KBM-7 (cell line): ENCODE measurements around the gene C1orf74.

ENCODE experiments used
- DNase-seq: peaks from one replicate; pipeline ENCODE4 v3.0.0-alpha.2; 2015
- in situ Hi-C: fragments of 300-500 bp; cut with MboI; formaldehyde crosslinking; loops from 2 replicates; pipeline ENCODE4 v1.14.3; 2020; ENCODE audit warnings: low sequenced_read_pairs, low pct_unique_long_range_greater_than_20kb, mixed read lengths

The C1orf74 gene

DNA sequence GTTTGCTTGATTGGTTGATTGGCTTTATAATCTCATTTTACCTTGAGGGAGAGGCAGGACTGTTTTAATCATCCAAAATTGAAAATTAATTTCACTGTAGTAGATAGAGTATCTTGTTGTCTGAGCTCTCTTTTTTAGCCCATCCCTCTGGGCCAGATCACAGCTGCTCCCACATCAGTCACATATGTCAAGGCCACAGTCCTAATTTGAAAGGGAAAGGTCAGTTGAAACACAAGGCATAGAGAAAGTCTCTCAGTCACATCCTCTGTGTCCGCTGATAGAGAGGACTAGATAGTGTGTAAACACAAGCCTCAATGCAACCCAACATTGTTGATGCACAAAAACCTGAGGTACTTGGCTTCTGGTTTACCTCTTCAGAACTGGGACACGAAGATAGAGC, 6.8 kb downstream of the C1orf74 start:
- in situ Hi-C loops, result no loop called here
- no peak for DNase-seq

DNA sequence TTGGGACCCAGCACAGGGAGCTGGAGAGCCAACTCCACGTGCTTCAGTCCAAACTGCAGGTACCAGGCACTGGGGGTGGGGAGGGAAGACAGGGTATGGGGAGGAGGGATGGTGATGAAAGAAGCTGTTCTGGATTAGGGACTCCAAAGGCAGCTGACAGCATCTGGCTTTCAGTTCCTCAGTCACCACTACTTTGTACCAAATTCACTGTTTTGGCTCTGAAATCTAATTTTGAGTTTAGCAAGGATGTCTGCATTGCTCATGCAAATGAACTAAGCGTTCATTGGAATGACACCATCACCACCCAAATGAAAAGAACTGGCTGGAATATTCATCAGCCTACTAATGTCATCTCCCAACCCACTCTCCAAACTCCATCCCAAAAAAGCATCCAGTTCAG, 8.7 kb downstream of the C1orf74 start:
- in situ Hi-C loops, result no loop called here
- DNase-seq, result no peak

DNA sequence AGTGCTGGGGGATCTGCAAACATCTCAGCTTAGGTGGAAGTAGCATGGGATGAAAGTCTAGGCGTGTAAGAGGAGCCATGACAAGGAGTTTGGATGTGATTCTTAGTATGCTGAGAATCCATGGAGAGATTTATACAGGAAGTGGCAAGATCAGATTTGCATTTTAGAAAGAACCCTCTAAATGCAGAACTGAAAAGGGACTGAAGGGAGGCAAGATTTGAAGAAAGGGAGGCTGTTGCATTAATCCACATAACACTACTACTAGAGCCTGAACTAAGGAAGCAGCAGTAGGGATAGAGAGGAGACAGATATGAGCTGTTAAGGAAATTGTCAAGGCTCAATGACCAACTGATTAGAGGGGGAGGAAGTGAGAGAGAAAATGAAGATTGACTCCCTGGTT, 9.8 kb downstream of the C1orf74 start:
- in situ Hi-C loops, result no loop called here
- no peak for DNase-seq

DNA sequence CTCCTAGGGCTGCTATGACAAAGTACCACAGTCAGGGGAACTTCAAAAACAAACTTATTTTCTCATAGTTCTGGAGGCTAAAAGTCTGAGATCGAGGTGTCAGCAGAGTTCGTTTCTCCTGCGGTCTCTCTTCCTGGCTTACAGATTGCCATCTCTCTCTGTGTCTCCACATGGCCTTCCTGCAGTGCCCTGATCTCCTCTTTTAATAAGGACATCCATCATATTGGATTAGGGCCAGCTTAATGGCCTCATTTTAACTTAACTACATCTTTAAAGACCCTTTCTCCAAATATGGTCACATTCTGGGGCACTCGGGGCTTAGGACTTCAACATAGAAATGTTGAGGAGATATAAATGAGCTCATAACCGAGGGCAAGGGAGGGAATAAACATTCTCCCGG, 12.2 kb downstream of the C1orf74 start:
- no peak for DNase-seq
- in situ Hi-C loops, result no loop called here

DNA sequence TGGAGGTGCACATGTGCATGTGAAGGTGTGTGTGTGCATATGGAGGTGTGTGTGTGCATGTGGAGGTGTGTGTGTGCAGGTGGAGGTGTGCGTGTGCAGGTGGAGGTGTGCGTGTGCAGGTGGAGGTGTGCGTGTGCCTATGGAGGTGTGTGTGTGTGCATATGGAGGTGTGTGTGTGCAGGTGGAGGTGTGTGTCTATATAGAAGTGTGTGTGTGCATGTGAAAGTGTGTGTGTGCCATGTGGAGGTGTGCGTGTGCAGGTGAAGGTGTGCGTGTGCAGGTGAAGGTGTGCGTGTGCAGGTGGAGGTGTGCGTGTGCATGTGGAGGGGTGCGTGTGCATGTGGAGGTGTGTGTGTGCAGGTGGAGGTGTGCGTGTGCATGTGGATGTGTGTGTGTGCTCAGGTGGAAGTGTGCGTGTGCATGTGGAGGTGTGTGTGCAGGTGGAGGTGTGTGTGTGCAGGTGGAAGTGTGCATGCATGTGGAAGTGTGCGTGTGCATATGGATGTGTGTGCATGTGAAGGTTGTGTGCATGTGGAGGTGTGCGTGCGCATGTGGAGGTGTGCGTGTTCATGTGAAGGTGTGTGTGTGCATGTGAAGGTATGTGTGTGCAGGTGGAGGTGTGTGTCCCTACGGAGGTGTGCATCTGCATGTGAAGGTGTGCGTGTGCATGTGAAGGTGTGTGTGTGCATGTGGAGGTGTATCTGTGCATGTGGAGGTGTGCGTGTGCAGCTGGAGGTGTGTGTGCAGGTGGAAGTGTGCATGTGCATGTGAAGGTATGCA, 13.5 kb downstream of the C1orf74 start:
- in situ Hi-C loops, result no loop called here
- DNase-seq, result no peak

DNA sequence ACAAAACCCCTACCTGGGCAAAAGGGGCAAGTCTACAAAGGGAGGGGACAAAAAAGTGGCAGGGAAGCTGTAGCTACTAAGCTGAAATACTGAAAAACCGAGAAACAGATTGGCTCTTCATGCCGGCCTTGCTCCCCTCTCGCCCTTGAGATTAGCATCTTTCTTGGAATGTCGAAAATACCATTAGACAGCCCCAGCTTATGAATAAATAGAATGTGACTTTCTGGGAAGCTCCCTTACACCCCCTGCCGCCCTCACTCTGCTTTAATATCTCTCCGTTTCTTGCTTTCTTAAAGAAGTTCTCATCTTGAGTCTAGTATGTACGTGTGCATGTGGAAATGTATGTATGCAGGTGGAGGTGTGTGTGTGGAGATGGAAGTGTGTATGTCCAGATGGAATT, 14.4 kb downstream of the C1orf74 start:
- in situ Hi-C loops, result no loop called here
- DNase-seq, result no peak

DNA sequence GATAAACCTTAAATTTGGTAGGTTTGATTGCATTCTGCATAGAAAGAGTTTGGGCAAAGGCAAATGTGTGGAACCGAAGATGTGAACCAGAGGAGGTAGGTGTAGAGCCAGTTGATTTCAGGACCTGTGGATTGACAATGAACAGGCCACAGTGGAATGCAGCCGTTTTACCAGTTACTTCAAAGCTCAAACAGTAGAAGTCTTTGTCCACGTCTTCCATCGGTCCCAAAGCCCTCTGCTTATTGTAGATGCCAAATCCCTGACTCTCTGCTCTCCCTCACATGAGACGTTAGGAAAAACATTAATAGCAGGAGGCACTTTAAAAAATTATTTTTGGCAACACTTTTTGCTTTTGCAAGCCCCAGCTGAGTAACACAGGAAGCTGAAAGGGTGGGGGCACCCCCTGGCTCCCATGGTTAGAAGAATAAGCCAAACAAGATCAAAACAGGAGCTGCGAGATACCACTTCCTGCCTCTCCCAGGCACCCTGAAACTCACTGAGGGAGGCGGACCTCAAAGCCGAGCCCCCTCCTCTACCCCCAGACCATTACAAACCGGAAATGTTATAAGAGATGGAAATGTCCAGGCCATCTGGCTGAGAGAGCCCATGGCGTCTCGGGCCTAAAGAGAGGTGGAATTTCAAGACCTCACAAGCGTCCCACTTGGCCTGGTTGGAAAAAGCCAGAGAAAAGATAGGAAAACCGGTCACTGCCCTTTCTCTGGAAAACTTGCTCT, 15.0 kb downstream of the C1orf74 start:
- peak; percentile 72 for DNase-seq
- in situ Hi-C loops, result no loop called here

DNA sequence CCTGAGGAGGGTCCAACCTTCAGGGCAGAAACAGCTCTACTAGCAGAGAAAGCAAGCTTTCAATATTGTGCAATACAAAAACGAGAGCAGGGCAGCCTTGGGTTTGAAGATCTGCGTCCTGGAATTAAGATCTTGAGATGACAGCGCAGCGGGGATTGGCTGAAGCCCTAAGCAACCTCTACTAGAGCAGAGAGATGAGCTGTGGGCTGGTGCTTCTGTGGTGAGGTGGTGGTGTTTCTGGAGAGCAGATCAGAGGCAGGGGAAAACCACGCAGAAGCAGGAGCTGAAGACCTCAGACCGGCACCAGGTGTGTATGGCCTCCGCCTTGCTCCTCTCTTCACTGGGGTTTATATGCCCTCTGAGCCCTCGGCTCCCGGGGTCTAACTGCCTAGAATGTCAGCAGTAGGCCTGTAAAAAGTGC, 16.0 kb downstream of the C1orf74 start:
- DNase-seq, result peak; percentile 37
- in situ Hi-C loops, result no loop called here

DNA sequence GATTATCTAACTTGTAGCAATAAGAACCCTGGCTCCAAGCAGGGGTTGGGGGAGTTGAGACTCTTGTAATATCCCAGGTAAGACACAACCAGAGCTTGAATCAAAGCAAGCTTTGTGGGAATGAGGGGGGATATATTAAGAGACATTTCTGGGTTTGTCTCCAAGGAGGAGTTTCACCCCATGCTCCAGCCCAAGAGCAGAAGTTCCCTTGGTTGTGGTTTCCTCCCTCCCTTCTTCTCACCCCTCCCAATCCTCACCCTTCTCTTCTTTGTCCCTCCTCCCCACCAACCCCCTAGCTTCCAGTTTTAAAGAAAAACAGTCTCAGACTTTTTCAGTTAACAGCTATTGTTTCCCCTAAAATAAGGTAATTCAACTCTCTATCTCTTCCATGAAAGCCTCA, 16.7 kb downstream of the C1orf74 start:
- in situ Hi-C loops, result no loop called here
- peak; percentile 72 for DNase-seq

DNA sequence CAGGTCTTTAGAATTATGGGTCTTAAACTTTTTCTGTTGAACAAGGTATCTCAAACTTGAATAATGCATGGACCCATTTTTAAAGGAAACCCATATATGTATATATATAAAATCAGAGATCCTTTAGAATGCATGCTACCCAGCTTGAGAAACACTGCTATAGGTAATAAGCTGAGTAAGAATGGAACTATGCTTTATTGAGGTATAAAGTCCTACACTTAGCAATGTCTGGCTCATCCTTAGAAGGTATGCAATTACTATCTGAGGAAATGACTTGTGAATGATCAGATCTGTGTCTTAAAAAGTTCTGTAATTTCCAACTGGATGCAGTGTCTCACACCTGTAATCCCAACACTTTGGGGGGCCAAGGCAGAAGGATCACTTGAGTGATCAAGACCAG, 17.3 kb downstream of the C1orf74 start:
- in situ Hi-C loops, result no loop called here
- no peak for DNase-seq

DNA sequence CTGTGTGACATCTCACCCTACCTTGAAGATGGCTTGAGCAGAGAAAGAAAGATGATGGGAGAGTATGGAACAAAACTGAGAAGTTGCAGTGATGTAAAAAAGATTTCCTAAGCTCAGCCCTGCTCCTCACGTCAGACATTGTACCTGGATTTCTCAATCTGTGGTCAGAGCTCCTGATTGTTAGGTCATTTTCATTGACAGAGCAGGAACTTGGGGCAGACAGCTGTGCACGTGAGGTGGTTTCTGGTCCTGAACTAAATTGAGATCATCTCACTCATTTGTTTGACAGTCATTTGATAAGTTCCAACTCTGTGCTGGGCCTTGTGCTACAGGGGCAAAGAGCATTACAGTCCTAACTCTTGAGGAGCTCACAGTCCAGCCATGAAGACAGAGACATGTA, 18.3 kb downstream of the C1orf74 start:
- peak; percentile 12 for DNase-seq

DNA sequence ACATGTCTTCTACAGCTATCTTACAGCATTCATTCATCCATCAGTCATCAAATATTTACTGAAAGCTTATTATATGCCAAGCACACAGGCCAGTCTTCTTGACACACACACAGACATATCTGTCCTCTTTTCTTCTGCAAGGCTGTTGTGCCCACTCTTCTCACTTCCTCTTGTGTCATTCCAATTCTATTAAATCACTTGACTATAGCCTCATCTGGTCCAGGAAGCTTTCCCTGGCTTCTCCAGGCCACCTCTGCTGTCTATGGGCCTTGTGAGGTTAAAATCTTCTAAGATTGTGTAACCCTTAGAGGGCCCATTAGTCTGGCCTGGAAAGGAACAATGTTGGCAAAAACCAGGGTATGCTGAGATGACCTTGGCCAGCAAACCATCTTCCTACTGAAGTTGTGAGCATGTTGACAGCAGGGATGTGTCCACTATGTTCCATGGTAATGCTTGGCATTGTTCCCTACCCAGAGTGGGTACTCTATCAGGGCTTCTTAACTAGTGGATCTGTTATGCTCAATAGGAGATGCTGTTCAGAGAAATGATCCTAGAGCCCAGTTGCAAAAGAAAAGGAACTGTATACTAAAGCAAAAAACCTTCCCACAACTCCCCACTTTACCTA, 23.2 kb downstream of the C1orf74 start:
- in situ Hi-C loops, result no loop called here
- no peak for DNase-seq

More for the DNA sequence above, 18.3 kb downstream of the C1orf74 start:
- in situ Hi-C loops, result no loop called here

DNA sequence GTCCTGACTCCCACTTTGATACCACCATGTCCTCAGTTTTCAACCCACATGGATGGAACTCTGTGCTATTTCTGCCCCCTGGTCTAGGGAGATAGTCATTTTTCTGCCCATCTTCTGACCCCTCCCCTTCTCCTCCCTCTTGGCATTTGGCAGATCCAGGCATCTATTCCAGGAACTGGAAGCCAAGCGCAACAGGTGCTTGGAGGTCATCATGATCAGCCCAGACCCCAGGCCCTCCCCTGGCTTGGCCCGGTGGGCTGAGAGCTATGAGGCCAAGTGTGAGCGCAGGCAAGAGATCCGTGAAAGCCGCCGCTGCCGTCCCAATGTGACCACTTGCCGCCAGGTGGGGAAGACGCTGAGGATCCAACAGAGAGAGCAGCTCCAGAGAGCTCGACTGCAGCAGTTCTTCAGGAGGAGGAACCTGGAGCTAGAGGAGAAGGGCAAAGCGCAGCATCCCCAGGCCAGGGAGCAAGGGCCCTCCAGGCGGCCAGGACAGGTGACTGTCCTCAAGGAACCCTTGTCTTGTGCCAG, 24.5 kb downstream of the C1orf74 start:
- in situ Hi-C loops, result no loop called here
- no peak for DNase-seq

DNA sequence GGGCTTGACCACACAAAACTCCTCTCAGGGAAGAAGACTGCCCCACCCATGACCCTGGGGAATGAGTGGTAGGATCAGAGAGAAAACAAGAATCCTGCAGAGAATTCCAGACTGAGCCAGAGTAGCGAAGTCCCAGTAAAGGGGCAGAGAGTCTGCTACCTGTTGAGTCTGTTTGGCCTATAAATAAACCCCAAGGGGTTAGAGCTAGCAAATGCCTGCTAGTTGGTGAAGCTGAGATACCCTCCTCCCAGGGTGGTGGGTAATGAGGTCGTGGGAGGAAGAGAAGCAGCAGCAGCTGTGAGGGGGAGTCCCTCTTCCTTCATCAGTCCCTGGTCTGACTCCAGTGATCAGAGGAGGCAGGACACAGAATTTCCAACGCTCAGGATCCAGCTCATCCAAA, 26.0 kb downstream of the C1orf74 start:
- in situ Hi-C loops, result no loop called here
- DNase-seq, result peak; percentile 24

DNA sequence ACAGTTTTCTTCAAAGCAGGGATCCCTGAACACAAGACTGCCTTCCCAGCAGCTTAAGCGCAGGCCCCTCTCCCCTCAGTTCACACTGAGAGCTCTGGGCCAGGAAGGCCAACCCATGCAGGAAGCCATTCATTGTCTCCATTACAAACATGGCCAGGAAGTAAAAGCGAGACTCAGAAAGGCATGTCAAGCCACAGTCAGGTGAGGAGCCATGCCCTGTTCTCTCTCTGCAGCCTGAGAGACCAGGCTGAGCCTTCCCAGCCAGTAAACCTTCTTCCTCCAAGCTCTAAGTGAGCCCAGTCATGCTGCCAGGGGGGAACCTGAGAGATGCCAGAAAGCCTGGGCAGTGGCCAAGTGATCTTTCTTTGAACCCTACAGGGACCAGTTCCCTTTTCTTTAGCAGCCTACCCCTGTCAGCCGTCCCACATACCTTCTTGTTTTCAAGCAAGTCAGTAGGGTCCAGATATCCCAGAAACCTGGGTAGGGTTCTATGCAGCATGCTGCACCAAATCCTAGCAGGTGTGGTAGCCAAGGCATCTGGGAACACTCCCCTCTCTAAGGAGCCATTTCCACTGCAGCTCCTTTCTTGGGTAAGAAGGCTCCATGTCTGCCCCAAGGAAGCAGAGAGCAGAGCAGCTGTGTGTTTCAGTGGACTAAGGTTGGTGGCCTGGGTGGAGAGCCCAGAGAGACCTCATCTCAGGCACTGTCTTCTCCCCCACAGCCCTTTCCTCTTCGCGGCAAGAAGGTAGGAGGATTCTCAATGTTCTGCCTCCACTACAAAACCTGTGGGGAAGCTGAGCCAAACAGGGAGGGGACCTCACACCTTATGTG, 27.5 kb downstream of the C1orf74 start:
- DNase-seq, result peak; percentile 72
- in situ Hi-C loops, result no loop called here

DNA sequence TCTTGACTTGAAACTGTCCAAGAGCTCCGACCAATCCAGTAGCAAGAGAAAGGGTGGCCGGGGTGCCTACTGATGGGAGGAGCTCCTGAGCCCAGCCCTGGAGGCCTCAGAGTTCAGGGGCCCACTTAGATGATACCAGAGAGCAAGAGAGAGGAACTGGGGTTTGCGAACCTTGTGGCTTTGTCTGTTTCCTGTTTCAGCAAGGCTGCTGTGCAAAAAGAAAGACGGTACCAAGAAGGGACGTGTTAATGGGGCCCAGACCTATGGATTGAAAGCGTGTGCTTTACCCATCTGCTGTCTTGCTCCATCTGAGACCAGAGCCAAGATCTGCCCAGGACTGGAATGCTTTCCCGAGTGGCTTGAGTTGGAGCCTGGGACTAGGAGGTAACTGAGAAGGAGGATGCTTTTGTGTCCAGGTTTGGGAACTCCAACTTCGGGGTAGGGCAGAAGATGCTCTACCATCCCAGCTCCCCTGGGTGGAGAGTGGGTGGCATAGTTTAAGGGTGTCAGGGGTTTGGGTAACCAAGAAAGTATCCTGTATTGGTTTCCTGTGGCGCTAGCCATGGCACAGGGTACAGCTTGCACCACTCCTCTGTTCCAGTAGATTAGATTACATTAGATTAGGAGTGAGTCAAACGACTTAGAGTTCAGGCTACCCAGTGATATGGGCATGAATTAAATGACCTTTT, 28.3 kb downstream of the C1orf74 start, which contains the start of gene TRAF3IP3:
Gene TRAF3IP3, plus strand, starts transcription at position 128 of the 689 bp plus-strand sequence. CDS start 3,987 bp downstream, outside the sequence.
- in situ Hi-C loops, result no loop called here
- DNase-seq, result peak; percentile 93

DNA sequence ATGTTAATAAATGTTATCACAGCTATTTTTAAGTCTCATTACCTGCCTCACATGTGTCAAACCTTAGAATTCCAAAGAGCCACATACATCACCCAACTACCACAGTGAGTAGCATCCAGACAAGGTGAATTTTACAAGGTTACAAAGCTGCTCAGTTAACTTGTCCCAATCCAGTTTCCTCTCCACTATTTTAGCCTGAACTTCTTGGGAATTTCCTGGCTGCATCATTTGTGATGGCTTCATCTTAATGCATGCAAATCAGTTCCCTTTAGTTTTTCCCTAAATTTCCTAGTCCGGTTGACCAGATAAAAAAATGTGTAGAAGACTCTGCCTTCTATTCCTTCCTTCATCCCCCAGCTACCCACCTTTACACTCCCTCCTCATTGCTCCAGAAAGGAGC, 29.1 kb downstream of the C1orf74 start:
- in situ Hi-C loops, result no loop called here
- no peak for DNase-seq

DNA sequence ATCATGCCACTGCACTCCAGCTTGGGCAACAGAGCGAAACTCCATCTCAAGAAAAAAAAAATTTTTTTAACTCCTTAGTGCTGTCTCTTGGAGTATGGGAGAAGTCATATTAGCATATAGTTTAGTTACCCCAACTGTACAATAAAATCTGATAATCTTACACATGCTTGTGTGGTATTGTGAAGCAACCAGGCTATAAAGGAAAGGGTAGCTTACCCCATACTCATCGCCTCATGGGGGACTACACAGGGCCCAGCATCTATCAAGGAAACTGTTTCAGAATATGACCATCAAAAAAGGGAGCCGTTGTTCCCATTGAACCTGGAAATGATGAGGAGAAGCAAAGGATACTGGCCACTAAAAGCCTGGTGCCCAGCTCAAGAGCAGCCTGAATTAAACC, 31.5 kb downstream of the C1orf74 start:
- in situ Hi-C loops, result no loop called here

More for the DNA sequence above, 31.5 kb downstream of the C1orf74 start:
- DNase-seq, result no peak
